DND-41 (cell line): ENCODE data around the gene ABHD3.

Source experiments
- ATAC-seq: fragments of 200-7000 bp; cut with Tn5 transposase; 3 replicates; pipeline ENCODE4 v1.9.1; 2021; ENCODE audit warnings: low read depth; ENCODE audit not compliant: insufficient read depth
- DNase-seq: peaks from one replicate; pipeline ENCODE4 v3.0.0-alpha.2; 2020
- H2AFZ ChIP-seq: 2 replicates; pipeline ENCODE4 v1.6.0; 2012; ENCODE audit warnings: low read depth, low read length
- H3K27ac ChIP-seq: 2 replicates; pipeline ENCODE4 v1.5.1; 2012; ENCODE audit warnings: low read length, inconsistent platforms
- H3K27me3 ChIP-seq: fragments of 200-600 bp; sonication (generic); 2 replicates; pipeline ENCODE4 v1.6.0; 2012; ENCODE audit warnings: low read length, mild to moderate bottlenecking, inconsistent platforms; ENCODE audit not compliant: insufficient read depth, poor library complexity
- H3K36me3 ChIP-seq: 2 replicates; pipeline ENCODE4 v1.5.1; 2012; ENCODE audit warnings: low read length, inconsistent platforms; ENCODE audit not compliant: insufficient read depth
- H3K4me1 ChIP-seq: 2 replicates; pipeline ENCODE4 v1.5.1; 2012; ENCODE audit warnings: mild to moderate bottlenecking, low read length; ENCODE audit not compliant: insufficient read depth
- H3K4me2 ChIP-seq: 2 replicates; pipeline ENCODE4 v1.6.0; 2012; ENCODE audit warnings: mild to moderate bottlenecking, moderate library complexity, low read length, inconsistent platforms; ENCODE audit not compliant: insufficient read depth
- H3K4me3 ChIP-seq, 2 experiments: fragments of 200-600 bp in 1 of 2; shearing (Covaris generic) in 1 of 2; 2 replicates each; pipeline ENCODE4 v1.5.1; 2012 to 2016; ENCODE audit warnings: inconsistent platforms in 2 of 2, low read length in 2 of 2, mild to moderate bottlenecking in 2 of 2, low read depth in 1 of 2, moderate library complexity in 1 of 2
- H3K79me2 ChIP-seq: 2 replicates; pipeline ENCODE4 v1.6.0; 2012; ENCODE audit warnings: low read length, inconsistent platforms; ENCODE audit not compliant: insufficient read depth
- H3K9ac ChIP-seq: 2 replicates; pipeline ENCODE4 v1.6.0; 2012; ENCODE audit warnings: low read depth, mild to moderate bottlenecking, inconsistent platforms, low read length, moderate library complexity
- H3K9me3 ChIP-seq: 2 replicates; pipeline ENCODE4 v1.5.1; 2012; ENCODE audit warnings: low read length, moderate library complexity, mild to moderate bottlenecking, inconsistent platforms; ENCODE audit not compliant: insufficient read depth, severe bottlenecking
- H4K20me1 ChIP-seq: 2 replicates; pipeline ENCODE4 v1.6.0; 2012; ENCODE audit warnings: low read length; ENCODE audit not compliant: insufficient read depth
- EZH2 ChIP-seq: IDR thresholded peaks from 3 replicates; pipeline ENCODE4 v1.6.1; 2012; ENCODE audit warnings: borderline replicate concordance, low read depth, mild to moderate bottlenecking, moderate library complexity, low read length, inconsistent platforms; ENCODE audit not compliant: severe bottlenecking
- TF ChIP-seq, protein P1 (sequence below): IDR thresholded peaks from 2 replicates; pipeline ENCODE4 v1.5.1; 2012; ENCODE audit warnings: borderline replicate concordance, low read length, moderate library complexity, mild to moderate bottlenecking; ENCODE audit not compliant: poor library complexity, severe bottlenecking; ENCODE audit errors: extremely low read depth

Gene ABHD3, protein sequence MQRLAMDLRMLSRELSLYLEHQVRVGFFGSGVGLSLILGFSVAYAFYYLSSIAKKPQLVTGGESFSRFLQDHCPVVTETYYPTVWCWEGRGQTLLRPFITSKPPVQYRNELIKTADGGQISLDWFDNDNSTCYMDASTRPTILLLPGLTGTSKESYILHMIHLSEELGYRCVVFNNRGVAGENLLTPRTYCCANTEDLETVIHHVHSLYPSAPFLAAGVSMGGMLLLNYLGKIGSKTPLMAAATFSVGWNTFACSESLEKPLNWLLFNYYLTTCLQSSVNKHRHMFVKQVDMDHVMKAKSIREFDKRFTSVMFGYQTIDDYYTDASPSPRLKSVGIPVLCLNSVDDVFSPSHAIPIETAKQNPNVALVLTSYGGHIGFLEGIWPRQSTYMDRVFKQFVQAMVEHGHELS

GRCh38 chr18:21704603-21705364 lies at the start of gene ABHD3:
Gene ABHD3 (minus strand): TSS chr18:21704774. CDS start chr18:21704665, 109 bp downstream.
- Histone ChIP-seq H3K9me3 (no peaks in the 10 kb centered on the region), H3K36me3 (peaks cover 23% of the 10 kb centered on the region), H3K79me2 (peaks cover 47% of the 10 kb centered on the region), H3K27me3 (no peaks in the 10 kb centered on the region), H2AFZ (peak within 1 kb of the TSS; percentile 82), H3K4me2 (peak within 1 kb of the TSS; percentile 81), H3K4me3 (peak within 1 kb of the TSS; percentile 51 to 69), H3K27ac (peak within 1 kb of the TSS; percentile 81), H3K9ac (peak within 1 kb of the TSS; percentile 97), H3K4me1 (peaks cover 35% of the 10 kb centered on the region), H4K20me1 (no peaks in the 10 kb centered on the region; the same call in 1 of the 2 replicates)
- no peak for TF ChIP-seq EZH2
- TF ChIP-seq, protein P1, sequence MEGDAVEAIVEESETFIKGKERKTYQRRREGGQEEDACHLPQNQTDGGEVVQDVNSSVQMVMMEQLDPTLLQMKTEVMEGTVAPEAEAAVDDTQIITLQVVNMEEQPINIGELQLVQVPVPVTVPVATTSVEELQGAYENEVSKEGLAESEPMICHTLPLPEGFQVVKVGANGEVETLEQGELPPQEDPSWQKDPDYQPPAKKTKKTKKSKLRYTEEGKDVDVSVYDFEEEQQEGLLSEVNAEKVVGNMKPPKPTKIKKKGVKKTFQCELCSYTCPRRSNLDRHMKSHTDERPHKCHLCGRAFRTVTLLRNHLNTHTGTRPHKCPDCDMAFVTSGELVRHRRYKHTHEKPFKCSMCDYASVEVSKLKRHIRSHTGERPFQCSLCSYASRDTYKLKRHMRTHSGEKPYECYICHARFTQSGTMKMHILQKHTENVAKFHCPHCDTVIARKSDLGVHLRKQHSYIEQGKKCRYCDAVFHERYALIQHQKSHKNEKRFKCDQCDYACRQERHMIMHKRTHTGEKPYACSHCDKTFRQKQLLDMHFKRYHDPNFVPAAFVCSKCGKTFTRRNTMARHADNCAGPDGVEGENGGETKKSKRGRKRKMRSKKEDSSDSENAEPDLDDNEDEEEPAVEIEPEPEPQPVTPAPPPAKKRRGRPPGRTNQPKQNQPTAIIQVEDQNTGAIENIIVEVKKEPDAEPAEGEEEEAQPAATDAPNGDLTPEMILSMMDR, result peak; percentile 47
- DNase-seq (peak; percentile 93), ATAC-seq (peak; percentile 96)

- Histone ChIP-seq H3K4me2 (peak overlapping the region; percentile 16; the same call in 1 of the 2 replicates), H3K36me3 (no peaks in the 10 kb centered on the region), H4K20me1 (peaks cover 30% of the 10 kb centered on the region; the same call in 1 of the 2 replicates), H3K9me3 (no peaks in the 10 kb centered on the region), H3K4me3 (no peak overlapping the region), H2AFZ (no peak overlapping the region), H3K79me2 (peaks cover 95% of the 10 kb centered on the region), H3K27me3 (no peaks in the 10 kb centered on the region), H3K9ac (no peak overlapping the region), H3K4me1 (peaks cover 25% of the 10 kb centered on the region), H3K27ac (no peak overlapping the region)
- ATAC-seq, result 0 out of 3 replicates have a peak, but pooled peaks have one; percentile 7
- no peak for TF ChIP-seq EZH2
- TF ChIP-seq, protein P1, result no peak
- no peak for DNase-seq
Observed at GRCh38 chr18:21747764-21748693, 43.5 kb upstream of the ABHD3 start.

- H3K79me2 ChIP-seq, result peaks cover 96% of the 10 kb centered on the region
- H2AFZ ChIP-seq, result no peak overlapping the region
- TF ChIP-seq, protein P1, result no peak
- no peak for TF ChIP-seq EZH2
- no peak overlapping the region for H3K9ac ChIP-seq
- no peaks in the 10 kb centered on the region for H3K9me3 ChIP-seq
- no peaks in the 10 kb centered on the region for H3K27me3 ChIP-seq
- H3K4me3 ChIP-seq, result no peak overlapping the region
- no peak for ATAC-seq
- H3K4me1 ChIP-seq, result peaks cover 32% of the 10 kb centered on the region
- H3K4me2 ChIP-seq, result peak overlapping the region; percentile 16; the same call in 1 of the 2 replicates
- no peak for DNase-seq
- peaks cover 30% of the 10 kb centered on the region; the same call in 1 of the 2 replicates for H4K20me1 ChIP-seq
- no peaks in the 10 kb centered on the region for H3K36me3 ChIP-seq
- H3K27ac ChIP-seq, result no peak overlapping the region
Observed at GRCh38 chr18:21747268-21747667, 42.7 kb upstream of the ABHD3 start.
